ENCODE measurements around the gene VGF. TPM values are rescaled to one million over a fixed set of nuclear protein-coding genes. Genes with fewer than 3 reads are reported as not detected.

VGF gene
- total RNA-seq, 1 donor from 2014 or later, result 51.8 TPM

DNA sequence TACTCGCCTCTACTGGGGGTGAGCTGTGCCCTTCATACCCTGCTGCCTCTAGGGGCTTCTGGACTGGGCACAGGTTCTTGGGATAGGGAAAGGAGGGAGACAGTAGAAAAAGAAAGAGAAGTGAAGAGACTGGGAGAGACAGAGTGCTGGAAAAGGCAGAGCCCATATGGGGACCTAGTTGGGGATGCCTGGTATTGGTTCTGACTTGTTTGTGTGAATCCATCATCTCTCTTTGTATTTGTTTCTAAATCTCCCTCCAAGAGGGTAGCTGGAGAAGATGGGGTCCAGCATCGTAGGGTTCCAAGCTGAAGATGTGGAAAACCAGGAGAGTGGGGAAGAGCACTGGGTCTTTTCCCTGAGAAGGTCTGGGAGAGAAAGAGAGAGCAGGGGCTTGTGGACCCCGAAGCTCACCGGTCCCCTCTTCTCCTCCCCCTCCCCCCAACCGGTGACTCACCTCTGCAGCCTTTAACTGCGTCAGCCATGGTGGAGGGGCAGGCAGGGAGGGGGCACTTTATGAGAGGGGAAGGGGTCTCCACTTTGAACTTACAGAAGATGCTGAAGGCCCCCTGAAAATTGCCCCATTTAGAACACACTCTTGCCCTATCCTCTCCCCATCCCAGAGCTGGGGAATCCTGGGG is 3.2 kb upstream of the VGF start:
- Histone ChIP-seq H3K27me3 (ENCODE audit: insufficient read depth, low read length) (peaks cover 54% of the 10 kb centered on the region), H4K20me1 (ENCODE audit: insufficient read depth, low read length) (peaks cover 25% of the 10 kb centered on the region), H3K79me2 (ENCODE audit: insufficient read depth, low read length) (no peaks in the 10 kb centered on the region), H3K4me1 (ENCODE audit: insufficient read depth, low read length) (peaks cover 76% of the 10 kb centered on the region), H3K9ac (ENCODE audit: low read length) (no peak overlapping the region), H3K4me3 (ENCODE audit: insufficient read depth, low read depth, low read length) (no peak overlapping the region), H2AFZ (ENCODE audit: low read depth, low read length) (no peak overlapping the region), H3K9me3 (ENCODE audit: insufficient read depth, low read depth, low read length) (no peaks in the 10 kb centered on the region), H3K36me3 (ENCODE audit: insufficient read depth, low read length) (no peaks in the 10 kb centered on the region), H3K27ac (ENCODE audit: low read depth, low read length) (no peak overlapping the region), H3K4me2 (ENCODE audit: low read length) (peak overlapping the region; percentile 80)
- Mint-ChIP-seq H3K36me3 (ENCODE audit: low read depth, unreplicated experiment) (no peaks in the 10 kb centered on the region), H3K4me1 (ENCODE audit: low read depth, unreplicated experiment) (peaks cover 48% of the 10 kb centered on the region), H3K4me3 (ENCODE audit: unreplicated experiment) (peak overlapping the region; percentile 58), H3K9me3 (ENCODE audit: unreplicated experiment) (peaks cover 11% of the 10 kb centered on the region), H3K27ac (ENCODE audit: unreplicated experiment) (peak overlapping the region; percentile 31), H3K27me3 (ENCODE audit: low read depth, unreplicated experiment) (peaks cover 29% of the 10 kb centered on the region)
- FAIRE-seq (no peak), DNase-seq (ENCODE audit: low read depth) (no peak)
- TF ChIP-seq, protein P1, sequence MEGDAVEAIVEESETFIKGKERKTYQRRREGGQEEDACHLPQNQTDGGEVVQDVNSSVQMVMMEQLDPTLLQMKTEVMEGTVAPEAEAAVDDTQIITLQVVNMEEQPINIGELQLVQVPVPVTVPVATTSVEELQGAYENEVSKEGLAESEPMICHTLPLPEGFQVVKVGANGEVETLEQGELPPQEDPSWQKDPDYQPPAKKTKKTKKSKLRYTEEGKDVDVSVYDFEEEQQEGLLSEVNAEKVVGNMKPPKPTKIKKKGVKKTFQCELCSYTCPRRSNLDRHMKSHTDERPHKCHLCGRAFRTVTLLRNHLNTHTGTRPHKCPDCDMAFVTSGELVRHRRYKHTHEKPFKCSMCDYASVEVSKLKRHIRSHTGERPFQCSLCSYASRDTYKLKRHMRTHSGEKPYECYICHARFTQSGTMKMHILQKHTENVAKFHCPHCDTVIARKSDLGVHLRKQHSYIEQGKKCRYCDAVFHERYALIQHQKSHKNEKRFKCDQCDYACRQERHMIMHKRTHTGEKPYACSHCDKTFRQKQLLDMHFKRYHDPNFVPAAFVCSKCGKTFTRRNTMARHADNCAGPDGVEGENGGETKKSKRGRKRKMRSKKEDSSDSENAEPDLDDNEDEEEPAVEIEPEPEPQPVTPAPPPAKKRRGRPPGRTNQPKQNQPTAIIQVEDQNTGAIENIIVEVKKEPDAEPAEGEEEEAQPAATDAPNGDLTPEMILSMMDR (IDR thresholded peaks at IDR 0.05; ENCODE audit: insufficient read depth, low read depth, low read length), result no peak
- no peak for TF ChIP-seq EZH2 (IDR thresholded peaks at IDR 0.05; ENCODE audit: insufficient read depth, low read length)

DNA sequence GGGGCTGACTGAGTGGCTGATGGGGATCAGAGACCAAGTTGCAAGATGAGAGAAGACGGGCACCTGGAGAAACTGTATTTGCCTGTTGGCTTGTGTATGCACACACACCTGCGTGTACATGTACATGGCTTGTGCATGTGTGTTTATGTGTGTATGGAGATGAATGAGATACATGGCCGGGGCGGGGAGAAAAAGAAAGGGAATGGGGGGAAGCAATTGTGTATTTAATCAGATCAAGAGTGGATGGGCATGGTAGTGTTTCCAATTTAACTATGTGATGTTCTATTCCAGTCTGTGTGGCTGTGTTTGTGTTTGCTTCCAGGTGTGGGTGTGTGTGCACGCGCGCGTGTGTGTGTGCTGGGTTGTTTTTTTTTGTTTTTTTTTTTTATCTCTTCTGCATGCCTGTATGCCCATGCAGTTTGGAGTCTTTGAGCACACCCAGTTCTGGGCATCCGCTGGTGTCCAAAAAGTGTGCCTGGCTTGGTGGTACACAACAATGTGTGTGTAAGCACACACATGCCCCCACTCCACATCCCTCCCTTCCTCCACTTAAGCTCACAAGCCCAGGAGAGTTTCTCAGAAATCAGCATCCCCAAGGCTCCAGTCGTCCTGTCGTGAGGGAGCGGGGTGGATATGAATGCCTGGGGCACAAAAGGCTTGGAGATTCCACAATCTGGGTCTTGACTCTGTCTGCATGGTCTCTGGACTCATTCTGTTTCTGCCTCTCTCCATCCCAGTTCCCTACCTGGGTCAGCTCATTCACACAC is 2.5 kb upstream of the VGF start:
- Histone ChIP-seq H3K79me2 (ENCODE audit: insufficient read depth, low read length) (no peaks in the 10 kb centered on the region), H3K27me3 (ENCODE audit: insufficient read depth, low read length) (peaks cover 49% of the 10 kb centered on the region), H3K27ac (ENCODE audit: low read depth, low read length) (no peak overlapping the region), H3K4me3 (ENCODE audit: insufficient read depth, low read depth, low read length) (no peak overlapping the region), H3K36me3 (ENCODE audit: insufficient read depth, low read length) (no peaks in the 10 kb centered on the region), H4K20me1 (ENCODE audit: insufficient read depth, low read length) (peaks cover 25% of the 10 kb centered on the region), H3K9ac (ENCODE audit: low read length) (no peak overlapping the region), H3K9me3 (ENCODE audit: insufficient read depth, low read depth, low read length) (no peaks in the 10 kb centered on the region), H3K4me2 (ENCODE audit: low read length) (peak overlapping the region; percentile 80), H3K4me1 (ENCODE audit: insufficient read depth, low read length) (peaks cover 72% of the 10 kb centered on the region), H2AFZ (ENCODE audit: low read depth, low read length) (no peak overlapping the region)
- FAIRE-seq (no peak), DNase-seq (ENCODE audit: low read depth) (no peak)
- H3K4me3 Mint-ChIP-seq (ENCODE audit: unreplicated experiment), result peak overlapping the region; percentile 2
- TF ChIP-seq EZH2 (IDR thresholded peaks at IDR 0.05; ENCODE audit: insufficient read depth, low read length), result no peak
- TF ChIP-seq, protein P1 (IDR thresholded peaks at IDR 0.05; ENCODE audit: insufficient read depth, low read depth, low read length), result no peak
- peaks cover 11% of the 10 kb centered on the region for H3K9me3 Mint-ChIP-seq (ENCODE audit: unreplicated experiment)
- H3K36me3 Mint-ChIP-seq (ENCODE audit: low read depth, unreplicated experiment), result no peaks in the 10 kb centered on the region
- peak overlapping the region; percentile 31 for H3K27ac Mint-ChIP-seq (ENCODE audit: unreplicated experiment)
- H3K4me1 Mint-ChIP-seq (ENCODE audit: low read depth, unreplicated experiment), result peaks cover 48% of the 10 kb centered on the region
- H3K27me3 Mint-ChIP-seq (ENCODE audit: low read depth, unreplicated experiment), result peaks cover 24% of the 10 kb centered on the region

Data from astrocyte (in vitro differentiated cells and primary cell).